HG02798 (cell line): ENCODE measurements around the gene PDE4B.
"Not testable (repeated sequence)": the region's sequence is repeated elsewhere in the genome, so short reads cannot be mapped to it uniquely, and the experiment has no call there.

ENCODE experiments used
- ATAC-seq: cut with Tn5 transposase; IDR thresholded peaks from one replicate; pipeline ENCODE4 v1.9.1; 2021; ENCODE audit warnings: mild to moderate bottlenecking; ENCODE audit not compliant: unreplicated experiment, poor library complexity

The PDE4B gene

DNA sequence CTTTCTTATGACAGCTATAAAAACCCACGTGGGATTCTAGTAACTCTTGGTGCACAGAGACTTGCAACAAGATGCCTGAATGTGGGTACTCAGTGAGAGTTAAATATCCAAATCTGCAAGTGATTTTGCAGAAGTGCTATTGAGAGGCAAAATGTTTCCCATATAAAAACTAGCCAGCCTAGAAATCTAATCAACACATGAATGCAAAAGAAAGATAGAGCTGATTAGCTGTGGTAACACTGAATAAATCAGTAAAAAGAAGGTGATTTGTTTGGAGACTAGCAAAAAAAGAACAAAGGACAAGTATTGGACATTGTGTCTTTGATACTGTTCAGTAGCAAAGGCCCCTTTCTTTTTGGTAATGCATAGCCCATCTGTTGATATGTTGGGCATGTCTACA lies 527.5 kb downstream of the PDE4B start:
- no peak for ATAC-seq

DNA sequence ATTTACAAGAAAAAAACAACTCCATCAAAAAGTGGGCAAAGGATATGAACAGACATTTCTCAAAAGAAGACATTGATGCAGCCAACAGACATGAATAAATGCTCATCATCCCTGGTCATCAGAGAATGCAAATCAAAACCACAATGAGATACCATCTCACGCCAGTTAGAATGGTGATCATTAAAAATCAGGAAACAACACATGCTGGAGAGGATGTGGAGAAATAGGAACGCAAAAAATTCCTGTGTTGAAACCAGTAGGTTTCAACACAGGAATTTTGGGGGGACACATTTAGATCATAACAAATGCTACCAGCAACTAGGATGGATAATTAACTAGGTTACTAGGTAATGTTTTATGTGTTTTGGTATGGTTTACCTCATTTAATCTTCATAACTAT lies 529.8 kb downstream of the PDE4B start:
- not testable (repeated sequence) for ATAC-seq

DNA sequence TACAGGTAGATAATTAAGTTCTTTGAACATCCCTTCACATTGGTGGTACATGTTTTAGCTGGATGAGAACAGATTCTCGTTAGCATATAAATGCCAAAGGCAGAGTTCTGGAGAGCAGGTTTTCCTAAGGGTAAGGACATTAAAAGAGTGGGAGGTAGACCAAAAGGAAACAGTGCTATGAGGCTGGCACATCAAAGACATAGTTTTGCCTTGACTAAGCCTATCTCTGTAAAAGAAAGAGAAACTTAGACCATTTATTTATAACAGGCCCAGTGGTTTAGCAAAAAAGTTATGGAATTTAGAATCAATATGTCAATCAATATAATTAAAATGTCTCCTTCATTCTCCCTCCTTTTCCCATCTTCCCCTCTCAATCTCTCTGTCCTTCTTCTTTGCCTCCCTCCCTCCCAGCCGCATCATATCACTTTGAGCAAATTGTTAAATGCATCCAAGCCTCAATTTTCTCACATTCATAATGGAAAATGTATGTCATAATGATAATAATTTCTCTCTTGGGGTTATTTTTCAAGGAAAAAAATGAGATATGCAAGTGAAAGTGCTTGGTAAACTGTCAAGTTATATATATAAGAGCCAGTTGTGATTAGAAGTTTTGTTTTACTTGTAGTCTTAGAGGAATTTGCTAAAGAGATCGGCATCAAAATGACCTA lies 531.4 kb downstream of the PDE4B start:
- ATAC-seq: no peak

DNA sequence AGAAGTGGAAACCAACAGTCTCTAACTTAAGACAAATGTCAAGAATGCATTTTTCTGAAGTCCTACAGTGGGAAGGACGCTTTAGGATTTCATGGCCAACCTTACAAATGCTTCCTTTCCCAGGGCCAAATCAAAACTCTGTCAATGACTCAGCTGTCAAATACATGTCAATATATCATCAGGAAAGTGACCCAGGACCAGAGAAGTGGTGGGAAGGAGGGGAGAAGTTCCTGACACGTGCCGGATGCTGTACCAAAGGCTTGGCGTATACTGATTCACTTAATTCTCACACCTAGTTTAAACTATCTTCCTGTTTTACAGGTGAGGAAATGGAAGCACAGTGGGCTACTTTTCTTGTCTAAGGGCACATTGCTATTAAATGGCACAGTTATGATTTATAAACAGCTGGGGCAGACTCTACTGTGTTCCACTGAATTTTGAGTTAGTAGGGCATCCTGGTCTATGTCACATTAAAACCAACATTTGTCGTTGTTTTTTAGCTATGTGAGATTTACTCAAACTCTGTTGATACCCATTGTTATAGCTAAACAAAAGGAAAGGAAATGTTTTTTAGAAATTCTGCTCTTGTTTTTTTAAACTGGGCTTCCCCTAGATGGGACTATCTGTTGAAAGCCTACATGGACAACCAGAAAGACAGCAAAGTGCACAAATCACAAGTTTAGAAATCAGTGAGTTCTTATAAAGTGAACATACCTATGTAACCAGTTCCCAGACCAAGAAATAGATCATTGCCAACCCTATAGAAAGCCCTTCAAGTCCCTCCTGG lies 533.1 kb downstream of the PDE4B start:
- ATAC-seq: no peak

DNA sequence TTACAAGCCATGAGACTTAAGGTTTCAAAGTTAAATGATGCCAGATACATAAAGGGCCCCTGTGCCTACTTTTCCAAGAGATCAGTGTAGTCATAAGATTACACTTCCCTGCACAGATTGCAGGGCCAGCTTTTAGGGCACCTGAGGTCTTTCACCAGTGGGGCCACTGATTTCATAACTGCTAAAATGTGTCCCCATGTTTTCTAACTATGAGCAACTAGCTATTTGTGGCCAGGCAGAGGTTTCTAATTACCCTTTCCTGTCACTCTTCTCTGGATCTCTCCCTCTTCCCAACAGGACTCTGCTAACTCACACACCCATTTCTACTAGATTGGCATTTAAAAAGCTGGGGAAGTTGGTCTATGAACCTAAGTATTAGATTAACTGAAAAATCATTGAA lies 534.2 kb downstream of the PDE4B start:
- ATAC-seq: no peak

DNA sequence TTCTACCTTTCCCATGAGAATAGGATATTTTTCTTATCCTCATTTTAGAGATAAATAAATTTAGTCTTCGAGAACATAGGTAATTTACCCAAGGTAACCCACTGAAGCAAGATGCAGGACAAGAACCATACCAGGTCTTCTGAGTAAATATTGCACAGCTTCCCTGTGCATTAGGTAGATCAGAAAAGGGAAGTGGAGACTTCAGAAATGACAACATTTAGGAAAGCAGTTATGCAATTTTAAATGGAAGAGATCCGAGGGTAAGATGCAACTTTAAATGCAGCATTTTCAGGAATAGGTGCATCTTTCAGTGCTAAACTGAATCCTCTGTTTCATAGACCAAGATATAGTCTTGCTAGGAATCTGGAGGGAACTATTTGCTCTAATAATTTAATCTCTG lies 534.9 kb downstream of the PDE4B start:
- no peak for ATAC-seq

DNA sequence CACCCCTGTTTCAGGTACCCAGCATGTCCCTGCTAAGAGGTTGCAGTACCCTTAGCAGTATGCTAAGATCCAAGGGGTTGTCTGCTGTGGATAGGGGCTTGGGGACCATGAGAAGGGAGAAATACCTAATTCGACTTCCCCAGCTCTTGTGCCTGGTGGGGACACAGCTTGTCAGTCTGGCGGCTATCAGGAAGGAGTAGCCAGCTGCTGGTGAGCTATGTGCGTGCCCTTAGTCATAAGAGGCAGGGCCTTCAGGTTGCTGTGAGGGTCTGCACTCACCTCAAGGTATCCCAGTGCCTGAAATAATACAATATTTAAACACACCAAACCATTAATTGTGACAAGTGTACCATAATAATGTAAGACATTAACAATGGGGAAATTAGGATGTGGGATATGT lies 536.2 kb downstream of the PDE4B start:
- ATAC-seq: no peak

DNA sequence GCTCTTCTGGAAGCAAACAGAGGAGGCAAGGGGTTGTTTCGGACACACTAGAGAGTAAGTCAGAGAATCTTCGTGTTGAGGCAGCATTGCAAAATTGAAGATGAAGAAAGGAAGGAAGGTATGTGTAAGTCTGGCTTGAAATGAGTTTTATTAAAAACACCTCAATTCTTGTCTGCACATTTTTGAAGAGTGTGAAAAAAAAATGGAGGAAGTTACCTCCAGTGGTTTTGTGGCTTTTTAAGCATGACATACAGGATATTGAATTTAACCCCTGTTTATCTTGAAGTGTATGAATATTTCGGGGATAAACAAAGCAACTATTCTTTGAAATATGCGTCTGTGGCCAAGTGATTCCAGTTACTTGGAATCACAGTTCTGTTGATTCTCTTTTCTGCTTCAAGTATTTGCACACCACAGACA lies 538.0 kb downstream of the PDE4B start:
- ATAC-seq: no peak

DNA sequence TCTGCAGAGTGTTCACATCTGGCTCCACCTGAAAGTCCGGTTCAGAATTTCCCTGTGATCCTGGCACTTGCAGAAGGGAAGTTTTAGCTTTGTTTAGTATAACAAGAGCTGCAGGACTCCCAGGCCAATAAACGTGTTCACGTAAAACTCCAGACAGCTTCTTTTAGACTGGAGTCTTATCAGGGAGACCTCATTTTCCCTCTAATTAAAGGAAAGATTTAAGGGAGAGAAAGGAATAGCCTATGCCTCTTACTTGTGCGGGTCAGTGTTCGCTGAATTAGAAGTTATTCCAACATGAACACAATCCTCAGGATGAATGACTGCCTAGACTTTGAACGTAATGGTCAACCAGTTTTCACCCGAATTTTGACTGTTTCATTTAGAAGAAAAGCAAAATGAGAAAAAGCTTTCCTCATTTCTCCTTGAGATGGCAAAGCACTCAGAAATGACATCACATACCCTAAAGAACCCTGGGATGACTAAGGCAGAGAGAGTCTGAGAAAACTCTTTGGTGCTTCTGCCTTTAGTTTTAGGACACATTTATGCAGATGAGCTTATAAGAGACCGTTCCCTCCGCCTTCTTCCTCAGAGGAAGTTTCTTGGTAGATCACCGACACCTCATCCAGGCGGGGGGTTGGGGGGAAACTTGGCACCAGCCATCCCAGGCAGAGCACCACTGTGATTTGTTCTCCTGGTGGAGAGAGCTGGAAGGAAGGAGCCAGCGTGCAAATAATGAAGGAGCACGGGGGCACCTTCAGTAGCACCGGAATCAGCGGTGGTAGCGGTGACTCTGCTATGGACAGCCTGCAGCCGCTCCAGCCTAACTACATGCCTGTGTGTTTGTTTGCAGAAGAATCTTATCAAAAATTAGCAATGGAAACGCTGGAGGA lies 539.2 kb downstream of the PDE4B start:
- peak; percentile 24 for ATAC-seq

DNA sequence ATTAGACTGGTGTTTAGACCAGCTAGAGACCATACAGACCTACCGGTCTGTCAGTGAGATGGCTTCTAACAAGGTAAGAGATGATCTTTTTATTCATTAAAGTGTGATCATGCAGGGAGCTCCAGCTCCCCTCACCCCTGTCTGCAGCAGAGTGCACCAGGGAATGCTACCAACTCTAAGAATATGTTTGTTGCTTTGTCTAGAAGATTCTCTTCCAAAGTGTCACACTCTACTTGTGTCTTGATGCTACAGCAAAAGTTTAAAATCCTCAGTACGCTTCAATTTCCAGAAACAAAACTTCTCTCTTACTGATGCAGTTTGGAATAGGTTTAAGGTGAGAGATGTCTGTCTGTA lies 539.8 kb downstream of the PDE4B start:
- no peak for ATAC-seq

DNA sequence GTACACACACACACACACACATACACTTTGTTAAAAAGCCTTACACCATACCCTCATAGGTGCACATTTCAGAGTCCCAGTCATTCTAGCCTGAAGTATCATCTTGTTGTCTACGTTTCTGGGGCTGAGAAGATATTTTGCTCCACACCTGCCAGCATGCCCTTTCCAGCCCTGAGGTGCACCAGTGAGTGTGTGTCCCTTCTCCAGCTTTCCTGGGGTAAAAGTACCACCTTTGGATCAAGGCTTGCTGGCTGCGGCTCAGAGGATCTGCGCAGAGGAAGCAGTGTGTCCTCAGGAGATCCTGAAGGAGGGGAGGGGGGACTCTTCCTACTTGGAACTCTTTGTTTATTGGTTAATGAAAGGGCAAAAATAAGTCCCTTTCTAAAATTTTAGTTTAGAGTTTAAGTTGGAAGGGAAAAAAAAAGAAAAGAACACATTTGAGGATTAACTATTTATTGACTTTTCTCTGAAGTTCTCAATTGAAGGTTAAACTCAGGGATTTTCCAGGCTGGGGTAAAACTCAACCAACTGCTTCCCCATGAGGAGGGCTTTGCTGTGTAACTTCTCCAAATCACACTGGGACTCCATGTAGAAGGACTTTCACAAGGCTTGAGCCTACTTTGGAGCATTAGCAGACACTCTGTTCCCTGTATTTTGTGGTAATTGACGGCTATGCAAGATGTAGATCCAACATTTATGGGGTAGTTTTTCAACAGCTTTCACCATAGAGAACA lies 540.9 kb downstream of the PDE4B start:
- no peak for ATAC-seq

DNA sequence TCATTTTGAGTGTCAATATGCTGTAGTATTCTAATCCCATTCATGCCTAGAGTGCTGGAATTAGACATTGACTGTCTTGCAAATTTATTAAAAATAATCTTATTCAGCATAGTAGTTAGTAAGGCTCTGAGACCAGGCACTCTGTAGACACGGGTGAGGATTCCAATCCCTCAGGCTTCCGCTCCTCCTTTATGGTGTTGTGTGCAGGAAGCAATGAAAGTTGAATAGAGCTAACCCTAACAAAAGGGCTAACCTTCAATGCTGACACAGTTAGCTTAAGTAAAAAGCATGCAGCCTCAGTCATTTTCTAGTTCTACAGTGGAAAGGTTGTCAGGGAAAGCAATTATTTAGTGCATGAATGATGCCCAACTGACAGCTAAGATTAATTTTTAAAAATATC lies 541.6 kb downstream of the PDE4B start:
- ATAC-seq: no peak

DNA sequence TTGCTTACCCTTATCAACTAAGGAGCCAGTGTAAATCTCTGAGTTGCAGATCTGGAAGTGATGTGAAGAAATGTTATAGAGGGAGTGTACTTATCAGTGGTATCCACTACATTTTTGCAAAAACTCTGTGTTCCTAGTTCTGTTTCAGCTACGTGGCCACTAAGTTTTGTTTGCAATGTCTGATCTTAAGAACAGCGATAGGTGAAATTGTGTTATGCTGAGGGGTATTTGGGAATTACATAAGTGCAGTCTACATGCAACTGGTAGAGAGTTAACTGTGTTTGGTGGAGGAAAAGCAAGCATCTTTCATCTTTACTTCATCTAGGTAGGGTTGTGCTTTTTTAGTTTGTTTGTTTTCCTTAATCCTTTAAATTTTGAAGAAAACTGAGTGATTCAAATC lies 542.4 kb downstream of the PDE4B start:
- ATAC-seq: no peak

DNA sequence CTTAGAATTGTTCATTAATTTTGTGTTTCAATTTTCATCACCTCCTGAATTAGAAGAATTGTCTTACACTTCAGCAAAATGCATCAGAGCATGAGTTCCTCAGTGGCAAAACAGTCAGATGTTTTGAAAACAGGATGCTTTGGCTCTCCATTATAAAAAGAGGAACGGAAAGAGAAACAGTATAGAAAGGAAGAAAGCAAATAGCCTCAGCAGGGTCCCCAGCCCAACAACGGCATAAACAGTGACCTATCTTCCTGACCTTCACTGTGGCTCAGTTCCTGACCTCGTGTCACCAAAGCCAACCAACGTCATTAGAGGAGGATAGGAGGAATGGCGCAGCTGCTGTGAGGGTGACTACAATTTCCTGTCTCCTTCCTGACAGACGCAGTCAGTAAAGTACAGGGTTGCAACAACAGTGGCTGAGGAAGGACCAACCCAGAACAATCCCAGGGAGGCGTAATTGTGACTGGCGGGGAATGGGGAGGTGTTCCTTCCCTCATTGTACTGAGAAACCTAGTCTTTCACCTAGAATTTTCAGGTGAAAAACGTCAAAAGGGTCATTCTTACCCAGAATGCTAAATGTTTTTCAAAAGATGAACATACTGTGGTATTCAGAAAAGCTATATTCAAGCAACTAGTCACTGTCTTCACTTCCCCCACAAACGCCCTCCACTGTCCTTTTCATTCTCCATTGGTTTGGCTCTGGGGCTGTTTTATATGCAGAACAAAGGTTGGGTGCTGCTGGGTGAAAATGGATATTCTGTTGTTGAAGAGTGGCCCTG lies 543.4 kb downstream of the PDE4B start:
- ATAC-seq: peak; percentile 79

DNA sequence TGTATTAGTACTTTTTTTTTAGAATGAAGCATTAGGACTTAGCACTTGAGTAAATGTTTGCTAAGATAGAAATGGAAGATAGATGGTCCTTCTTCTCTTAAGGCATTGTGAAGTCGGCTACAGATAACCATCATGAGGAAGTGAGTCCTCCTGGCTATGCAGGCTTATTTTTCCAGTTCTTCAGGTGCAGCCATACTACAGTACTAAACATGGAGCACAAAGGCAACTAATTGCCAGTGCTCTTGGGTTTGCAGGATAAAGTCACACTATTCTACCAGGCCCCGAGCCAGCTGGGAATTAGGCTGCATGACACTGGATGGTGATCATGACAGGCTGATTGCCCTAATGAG lies 543.9 kb downstream of the PDE4B start:
- ATAC-seq: no peak

DNA sequence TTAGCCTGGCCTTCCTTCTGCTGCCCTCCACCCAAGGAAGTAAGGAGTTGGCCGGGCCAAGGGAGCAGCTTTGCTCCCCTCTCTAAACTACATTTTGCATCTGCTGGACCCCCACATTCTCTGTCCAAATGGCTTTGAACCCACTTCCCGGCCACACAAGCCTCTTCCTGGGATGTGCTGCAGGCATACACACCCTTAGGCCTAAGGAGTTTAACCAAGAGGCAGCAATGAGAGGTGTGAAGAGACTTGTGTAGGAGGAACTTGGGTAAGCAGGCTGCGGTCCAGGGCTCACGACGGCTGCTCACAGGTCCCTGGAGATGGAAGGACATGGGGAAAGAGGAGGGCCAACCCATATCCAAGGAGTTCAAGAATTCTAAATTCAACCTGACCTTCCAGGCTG lies 544.6 kb downstream of the PDE4B start:
- ATAC-seq: no peak

DNA sequence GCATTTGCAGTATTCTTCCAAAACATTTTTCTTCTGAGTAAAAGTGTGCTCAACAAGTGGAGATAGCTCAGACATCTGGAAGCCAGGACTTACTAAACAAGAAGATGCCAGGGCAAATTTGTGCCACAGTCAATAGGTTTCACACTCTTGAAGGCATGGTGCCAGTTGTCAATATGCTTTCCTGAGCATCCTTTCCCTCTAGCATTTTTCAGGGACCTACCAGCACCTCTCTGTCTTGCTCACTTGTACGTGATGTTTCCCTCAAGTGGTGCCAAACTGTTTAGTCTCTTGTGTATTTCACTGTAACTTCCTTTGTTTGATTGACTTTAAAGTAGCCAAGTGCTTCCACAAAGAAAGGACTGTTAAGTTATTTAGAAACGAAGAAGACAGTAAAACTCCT lies 547.2 kb downstream of the PDE4B start:
- ATAC-seq: no peak

DNA sequence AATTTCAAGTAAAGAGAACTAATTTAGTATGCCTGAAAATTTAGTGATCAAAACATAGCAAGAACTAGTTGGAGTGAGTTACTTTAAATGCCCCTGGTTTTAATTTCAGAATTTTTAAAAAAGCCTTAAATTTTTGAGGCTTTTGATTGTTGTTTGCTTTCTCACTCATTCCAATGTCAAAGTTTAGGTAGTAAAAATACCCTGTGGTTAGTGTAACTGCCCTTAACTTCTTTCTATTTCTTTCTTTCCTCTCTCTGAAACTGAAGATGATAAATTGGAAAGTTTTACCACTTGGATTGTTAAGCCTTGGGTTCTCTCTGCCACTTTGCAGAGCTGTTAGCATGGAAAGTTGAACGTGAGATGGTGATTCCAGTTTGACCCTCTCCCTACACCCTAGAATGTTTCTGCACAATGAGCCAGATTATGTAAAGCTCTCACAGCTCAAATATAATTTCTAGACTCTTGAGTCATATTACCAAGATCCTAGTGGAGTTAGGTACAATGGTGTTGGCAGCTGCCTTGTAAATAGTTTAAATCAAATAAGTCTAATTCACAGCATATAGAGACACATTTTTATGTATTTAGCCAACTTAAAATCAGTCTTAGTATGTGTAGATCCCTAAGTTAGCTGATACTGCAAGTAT lies 548.9 kb downstream of the PDE4B start:
- ATAC-seq: no peak

DNA sequence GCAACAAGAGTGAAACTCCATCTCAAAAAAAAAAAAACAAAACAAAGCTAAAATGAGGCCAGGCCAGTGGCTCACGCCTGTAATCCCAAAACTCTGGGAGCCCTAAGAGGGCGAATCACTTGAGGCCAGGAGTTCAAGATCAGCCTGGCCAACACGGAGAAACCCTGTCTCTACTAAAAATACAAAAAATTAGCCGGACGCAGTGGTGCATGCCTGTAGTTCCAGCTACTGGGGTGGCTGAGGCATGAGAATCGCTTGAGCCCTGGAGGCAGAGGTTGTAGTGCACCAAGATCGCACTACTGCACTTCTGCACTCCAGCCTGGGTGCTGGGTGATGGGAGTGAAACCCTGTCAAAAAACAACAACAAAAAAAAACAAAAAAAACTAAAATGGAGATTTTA lies 550.0 kb downstream of the PDE4B start:
- peak; percentile 42 for ATAC-seq
